Osteoblast (primary cell): ENCODE data around the gene RBM44. TPM values are rescaled to one million over a fixed set of nuclear protein-coding genes. Genes with fewer than 3 reads are reported as not detected.
A peak's percentile ranks its signal among the peaks of the same experiment; 100 is the strongest.

ENCODE experiments used
- DNase-seq: peaks from one replicate; pipeline ENCODE4 v3.0.0; 2011; ENCODE audit warnings: low spot score, mixed read lengths; ENCODE audit not compliant: insufficient read length; ENCODE audit errors: missing footprints
- H2AFZ ChIP-seq: 2 replicates; pipeline ENCODE4 v1.6.0; 2011; ENCODE audit warnings: mild to moderate bottlenecking, low read length
- H3K27ac ChIP-seq: 2 replicates; pipeline ENCODE4 v1.5.1; 2011; ENCODE audit warnings: mild to moderate bottlenecking, low read depth, low read length, moderate library complexity
- H3K27me3 ChIP-seq: 2 replicates; pipeline ENCODE4 v1.6.0; 2012; ENCODE audit warnings: mild to moderate bottlenecking, control low read depth, inconsistent platforms, low read length, moderate library complexity; ENCODE audit not compliant: insufficient read depth
- H3K36me3 ChIP-seq: 2 replicates; pipeline ENCODE4 v1.5.1; 2011; ENCODE audit warnings: mild to moderate bottlenecking, low read length, control low read depth, moderate library complexity; ENCODE audit not compliant: insufficient read depth
- H3K4me1 ChIP-seq: 2 replicates; pipeline ENCODE4 v1.5.1; 2011; ENCODE audit warnings: mild to moderate bottlenecking, low read length, control low read depth, moderate library complexity; ENCODE audit not compliant: insufficient read depth
- H3K4me2 ChIP-seq: 2 replicates; pipeline ENCODE4 v1.6.0; 2011; ENCODE audit warnings: mild to moderate bottlenecking, low read length; ENCODE audit not compliant: insufficient read depth
- H3K4me3 ChIP-seq: fragments of 200-600 bp; sonication (generic); 3 replicates; pipeline ENCODE4 v1.5.1; 2012; ENCODE audit warnings: mild to moderate bottlenecking, low read length, inconsistent platforms; ENCODE audit not compliant: insufficient read depth
- H3K79me2 ChIP-seq: 2 replicates; pipeline ENCODE4 v1.6.0; 2012; ENCODE audit warnings: mild to moderate bottlenecking, low read length, control low read depth, inconsistent platforms; ENCODE audit not compliant: insufficient read depth
- H3K9me3 ChIP-seq: 2 replicates; pipeline ENCODE4 v1.5.1; 2011; ENCODE audit warnings: low read depth, low read length, control low read depth
- H4K20me1 ChIP-seq: 2 replicates; pipeline ENCODE4 v1.6.0; 2012; ENCODE audit warnings: mild to moderate bottlenecking, low read length, control low read depth; ENCODE audit not compliant: insufficient read depth
- CTCF ChIP-seq: IDR thresholded peaks from 2 replicates; pipeline ENCODE4 v1.5.1; 2011; ENCODE audit warnings: mild to moderate bottlenecking, low read depth, low read length, moderate library complexity; ENCODE audit errors: extremely low read depth
- total RNA-seq: library from RNA; depleted of rRNA; stranded (reverse); fragments of >200 nt; gene quantifications from 2 replicates; pipeline ENCODE4 v1.2.3, GENCODE V29; 2012

The RBM44 gene
- total RNA-seq, 1 donor, result 0.72 TPM

DNA sequence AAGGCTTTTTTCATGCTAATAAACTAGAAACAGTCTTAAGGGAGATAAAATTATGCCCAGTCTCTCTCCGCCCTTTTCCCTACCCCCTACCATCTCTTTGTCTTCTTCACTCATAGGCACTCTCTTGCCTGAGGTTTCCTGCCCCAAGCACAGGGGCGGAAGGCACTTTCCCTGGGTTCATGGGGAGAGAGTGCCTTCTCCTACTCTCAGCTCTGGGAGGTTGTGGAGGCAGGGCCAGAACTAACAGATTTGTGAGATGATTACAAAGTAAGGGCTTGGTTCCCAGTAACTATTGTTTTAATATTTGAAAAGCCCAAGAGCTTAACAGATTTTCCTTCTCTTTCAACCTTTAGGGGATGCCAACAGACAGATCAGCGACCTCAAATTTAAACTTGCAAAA lies 26.1 kb upstream of the RBM44 start:
- Histone ChIP-seq H3K36me3 (peaks cover 17% of the 10 kb centered on the region), H3K79me2 (no peaks in the 10 kb centered on the region)

DNA sequence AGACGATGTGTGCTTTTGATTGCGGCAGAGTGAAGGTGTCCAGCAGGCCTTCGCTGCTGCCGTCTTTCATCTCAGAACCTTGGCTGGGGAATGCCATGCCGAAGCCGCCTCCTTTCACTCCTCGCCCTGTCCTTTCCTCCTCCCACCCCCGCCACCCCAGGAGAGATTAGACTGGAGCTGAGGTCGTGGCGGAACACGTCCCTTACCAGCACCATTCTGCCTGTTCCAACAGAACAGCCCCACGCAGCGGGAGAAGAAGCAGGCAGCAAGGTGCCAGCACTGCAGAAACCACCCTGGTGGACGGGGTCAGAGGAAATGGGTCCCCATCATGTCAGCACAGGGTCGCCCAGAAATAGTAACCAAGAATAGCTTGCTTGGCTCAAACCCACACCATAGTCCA lies 24.8 kb upstream of the RBM44 start:
- Histone ChIP-seq H2AFZ (no peak overlapping the region), H3K4me2 (no peak overlapping the region), H3K27me3 (no peaks in the 10 kb centered on the region), H3K9me3 (no peaks in the 10 kb centered on the region), H4K20me1 (no peaks in the 10 kb centered on the region), H3K4me1 (no peaks in the 10 kb centered on the region), H3K4me3 (no peak overlapping the region), H3K27ac (no peak overlapping the region), H3K36me3 (peaks cover 20% of the 10 kb centered on the region), H3K79me2 (no peaks in the 10 kb centered on the region)
- TF ChIP-seq CTCF, result no peak
- no peak for DNase-seq

More for the DNA sequence above, 26.1 kb upstream of the RBM44 start:
- Histone ChIP-seq H3K27me3 (no peaks in the 10 kb centered on the region), H3K4me3 (no peak overlapping the region), H3K27ac (no peak overlapping the region), H3K9me3 (no peaks in the 10 kb centered on the region), H3K4me2 (no peak overlapping the region), H3K4me1 (no peaks in the 10 kb centered on the region), H2AFZ (no peak overlapping the region), H4K20me1 (no peaks in the 10 kb centered on the region)
- TF ChIP-seq CTCF, result no peak
- DNase-seq, result no peak

DNA sequence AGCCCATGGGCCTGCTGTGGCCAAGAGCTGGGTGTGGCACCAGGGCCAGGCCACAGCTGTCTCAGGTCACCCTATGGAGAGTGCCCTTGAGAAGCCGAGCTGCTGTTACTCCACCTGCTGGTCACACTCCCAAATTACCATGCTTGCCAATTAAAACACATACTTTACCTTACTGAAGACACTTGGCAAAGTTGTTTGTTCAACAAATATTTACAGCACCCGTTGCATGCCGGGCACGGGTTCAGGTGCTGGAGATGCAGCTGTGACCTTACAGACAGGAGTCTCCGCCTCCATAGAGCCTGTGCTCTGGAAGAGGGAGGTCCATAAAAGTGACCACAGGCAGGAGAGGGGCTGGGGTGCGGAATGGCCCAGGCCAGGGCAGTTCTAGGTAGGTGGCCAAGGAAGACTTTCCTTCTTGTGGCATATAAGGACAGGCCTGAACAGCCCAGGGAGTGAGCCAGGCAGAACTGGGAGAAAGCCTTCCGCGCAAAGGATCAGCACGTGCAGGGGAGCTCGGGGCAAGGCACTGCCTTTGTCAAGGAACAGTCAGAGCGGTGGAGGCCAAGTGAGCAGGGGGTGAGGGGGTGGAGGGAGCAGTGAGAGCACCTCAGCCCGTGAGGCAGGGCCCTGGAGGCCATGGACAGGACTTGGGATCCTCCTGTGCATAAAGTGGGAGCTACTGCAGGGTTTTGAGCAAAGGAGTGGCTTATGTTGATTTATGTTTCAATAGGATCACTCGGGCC lies 23.6 kb upstream of the RBM44 start:
- peaks cover 27% of the 10 kb centered on the region for H3K36me3 ChIP-seq
- no peaks in the 10 kb centered on the region for H3K27me3 ChIP-seq
- no peak overlapping the region for H3K27ac ChIP-seq
- no peak overlapping the region for H3K4me2 ChIP-seq
- no peaks in the 10 kb centered on the region for H3K4me1 ChIP-seq
- no peaks in the 10 kb centered on the region for H3K79me2 ChIP-seq
- TF ChIP-seq CTCF, result peak; percentile 74
- H3K4me3 ChIP-seq, result no peak overlapping the region
- H2AFZ ChIP-seq, result no peak overlapping the region
- H3K9me3 ChIP-seq, result no peaks in the 10 kb centered on the region
- peak; percentile 88 for DNase-seq
- H4K20me1 ChIP-seq, result no peaks in the 10 kb centered on the region

GRCh38 chr2:237779521-237779920 lies 19.1 kb upstream of the RBM44 start:
- Histone ChIP-seq H3K4me3 (no peak overlapping the region), H3K79me2 (no peaks in the 10 kb centered on the region), H3K36me3 (peaks cover 32% of the 10 kb centered on the region), H3K27me3 (no peaks in the 10 kb centered on the region), H3K4me1 (no peaks in the 10 kb centered on the region), H3K27ac (no peak overlapping the region), H2AFZ (no peak overlapping the region), H4K20me1 (no peaks in the 10 kb centered on the region), H3K4me2 (no peak overlapping the region), H3K9me3 (no peaks in the 10 kb centered on the region)
- DNase-seq, result no peak
- TF ChIP-seq CTCF, result no peak
